Fibroblast of lung (primary cell): ENCODE measurements around the gene C1orf50.

Experiments
- EZH2 ChIP-seq: IDR thresholded peaks from 2 replicates; pipeline ENCODE4 v1.5.1; 2012; ENCODE audit warnings: low read length, control low read depth, mild to moderate bottlenecking; ENCODE audit errors: missing control alignments
- TF ChIP-seq, protein P1 (sequence below), 2 donors: IDR thresholded peaks in 1 of 2; conservative IDR thresholded peaks in 1 of 2; 1 replicate in 1 of 2; 2 replicates in 1 of 2; pipeline ENCODE4 v1.5.1; 2011 to 2012; ENCODE audit warnings: low read length in 2 of 2, control low read depth in 1 of 2, inconsistent platforms in 1 of 2, low read depth in 1 of 2, mild to moderate bottlenecking in 1 of 2

DNA sequence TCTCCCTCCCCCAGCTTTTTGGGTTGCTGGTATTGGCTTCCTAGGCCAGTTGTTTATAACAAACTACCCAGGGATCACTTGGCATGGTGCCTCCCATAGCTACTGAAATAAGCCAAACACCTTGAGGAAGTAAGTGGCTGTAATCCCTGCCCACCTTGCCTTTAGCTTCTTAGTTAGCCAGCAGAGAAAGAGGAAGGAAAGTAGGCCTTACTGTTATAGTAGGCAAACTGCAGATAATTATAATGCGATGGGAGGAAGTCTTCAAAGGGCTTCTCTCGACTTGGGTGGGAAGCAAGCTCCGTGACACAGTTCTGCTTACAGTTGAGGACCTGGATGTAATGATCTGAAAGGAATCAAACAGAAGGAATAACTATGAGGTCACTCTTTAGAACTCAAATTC lies 8.4 kb upstream of the C1orf50 start:
- TF ChIP-seq, protein P1, sequence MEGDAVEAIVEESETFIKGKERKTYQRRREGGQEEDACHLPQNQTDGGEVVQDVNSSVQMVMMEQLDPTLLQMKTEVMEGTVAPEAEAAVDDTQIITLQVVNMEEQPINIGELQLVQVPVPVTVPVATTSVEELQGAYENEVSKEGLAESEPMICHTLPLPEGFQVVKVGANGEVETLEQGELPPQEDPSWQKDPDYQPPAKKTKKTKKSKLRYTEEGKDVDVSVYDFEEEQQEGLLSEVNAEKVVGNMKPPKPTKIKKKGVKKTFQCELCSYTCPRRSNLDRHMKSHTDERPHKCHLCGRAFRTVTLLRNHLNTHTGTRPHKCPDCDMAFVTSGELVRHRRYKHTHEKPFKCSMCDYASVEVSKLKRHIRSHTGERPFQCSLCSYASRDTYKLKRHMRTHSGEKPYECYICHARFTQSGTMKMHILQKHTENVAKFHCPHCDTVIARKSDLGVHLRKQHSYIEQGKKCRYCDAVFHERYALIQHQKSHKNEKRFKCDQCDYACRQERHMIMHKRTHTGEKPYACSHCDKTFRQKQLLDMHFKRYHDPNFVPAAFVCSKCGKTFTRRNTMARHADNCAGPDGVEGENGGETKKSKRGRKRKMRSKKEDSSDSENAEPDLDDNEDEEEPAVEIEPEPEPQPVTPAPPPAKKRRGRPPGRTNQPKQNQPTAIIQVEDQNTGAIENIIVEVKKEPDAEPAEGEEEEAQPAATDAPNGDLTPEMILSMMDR (conservative IDR thresholded peaks at IDR 0.05 in 1 of 2, IDR thresholded peaks at IDR 0.05 in 1 of 2; ENCODE audit: low read depth in 1 of 2, low read length in 2 of 2), result no peak
- TF ChIP-seq EZH2, result no peak
